ENCODE results near the gene SEMA6D. TPM values are rescaled to one million over a fixed set of nuclear protein-coding genes. Genes with fewer than 3 reads are reported as not detected.

The SEMA6D gene
- total RNA-seq, 1 donor from 2014 or later: not detected

- peaks cover 15% of the 10 kb centered on the region for H3K9me3 Mint-ChIP-seq
- no peaks in the 10 kb centered on the region for H3K36me3 Mint-ChIP-seq (ENCODE audit: low read depth)
- no peak overlapping the region for H3K4me3 Mint-ChIP-seq
- no peaks in the 10 kb centered on the region for H3K4me1 Mint-ChIP-seq
- no peak overlapping the region for H3K27ac Mint-ChIP-seq
- intact Hi-C loops (cut with micrococcal nuclease): no loop called here
- H3K27me3 Mint-ChIP-seq: no peaks in the 10 kb centered on the region
- DNase-seq: no peak
- ChIA-PET POLR2A (no interaction called here), CTCF (no interaction called here)
- no peak for ATAC-seq (ENCODE audit: low read depth)
- TF ChIP-seq, protein P1, sequence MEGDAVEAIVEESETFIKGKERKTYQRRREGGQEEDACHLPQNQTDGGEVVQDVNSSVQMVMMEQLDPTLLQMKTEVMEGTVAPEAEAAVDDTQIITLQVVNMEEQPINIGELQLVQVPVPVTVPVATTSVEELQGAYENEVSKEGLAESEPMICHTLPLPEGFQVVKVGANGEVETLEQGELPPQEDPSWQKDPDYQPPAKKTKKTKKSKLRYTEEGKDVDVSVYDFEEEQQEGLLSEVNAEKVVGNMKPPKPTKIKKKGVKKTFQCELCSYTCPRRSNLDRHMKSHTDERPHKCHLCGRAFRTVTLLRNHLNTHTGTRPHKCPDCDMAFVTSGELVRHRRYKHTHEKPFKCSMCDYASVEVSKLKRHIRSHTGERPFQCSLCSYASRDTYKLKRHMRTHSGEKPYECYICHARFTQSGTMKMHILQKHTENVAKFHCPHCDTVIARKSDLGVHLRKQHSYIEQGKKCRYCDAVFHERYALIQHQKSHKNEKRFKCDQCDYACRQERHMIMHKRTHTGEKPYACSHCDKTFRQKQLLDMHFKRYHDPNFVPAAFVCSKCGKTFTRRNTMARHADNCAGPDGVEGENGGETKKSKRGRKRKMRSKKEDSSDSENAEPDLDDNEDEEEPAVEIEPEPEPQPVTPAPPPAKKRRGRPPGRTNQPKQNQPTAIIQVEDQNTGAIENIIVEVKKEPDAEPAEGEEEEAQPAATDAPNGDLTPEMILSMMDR (IDR thresholded peaks at IDR 0.05): no peak
Observed at GRCh38 chr15:47754312-47754711, 37.0 kb downstream of the SEMA6D start.

GRCh38 chr15:47755941-47756340 lies 38.6 kb downstream of the SEMA6D start:
- no peak overlapping the region for H3K27ac Mint-ChIP-seq
- H3K36me3 Mint-ChIP-seq (ENCODE audit: low read depth): no peaks in the 10 kb centered on the region
- TF ChIP-seq, protein P1 (IDR thresholded peaks at IDR 0.05): no peak
- no peak for DNase-seq
- POLR2A ChIA-PET: no interaction called here
- intact Hi-C loops (cut with micrococcal nuclease): no loop called here
- CTCF ChIA-PET: no interaction called here
- no peaks in the 10 kb centered on the region for H3K4me1 Mint-ChIP-seq
- no peaks in the 10 kb centered on the region for H3K27me3 Mint-ChIP-seq
- peaks cover 15% of the 10 kb centered on the region for H3K9me3 Mint-ChIP-seq
- no peak for ATAC-seq (ENCODE audit: low read depth)
- H3K4me3 Mint-ChIP-seq: no peak overlapping the region

GRCh38 chr15:47756872-47757271 lies 39.6 kb downstream of the SEMA6D start:
- H3K27me3 Mint-ChIP-seq: no peaks in the 10 kb centered on the region
- DNase-seq (no peak), ATAC-seq (ENCODE audit: low read depth) (no peak)
- H3K4me1 Mint-ChIP-seq: no peaks in the 10 kb centered on the region
- no peak overlapping the region for H3K4me3 Mint-ChIP-seq
- peaks cover 15% of the 10 kb centered on the region for H3K9me3 Mint-ChIP-seq
- TF ChIP-seq, protein P1 (IDR thresholded peaks at IDR 0.05): no peak
- ChIA-PET POLR2A (no interaction called here), CTCF (no interaction called here)
- no peak overlapping the region for H3K27ac Mint-ChIP-seq
- H3K36me3 Mint-ChIP-seq (ENCODE audit: low read depth): no peaks in the 10 kb centered on the region
- intact Hi-C loops (cut with micrococcal nuclease): no loop called here

DNA sequence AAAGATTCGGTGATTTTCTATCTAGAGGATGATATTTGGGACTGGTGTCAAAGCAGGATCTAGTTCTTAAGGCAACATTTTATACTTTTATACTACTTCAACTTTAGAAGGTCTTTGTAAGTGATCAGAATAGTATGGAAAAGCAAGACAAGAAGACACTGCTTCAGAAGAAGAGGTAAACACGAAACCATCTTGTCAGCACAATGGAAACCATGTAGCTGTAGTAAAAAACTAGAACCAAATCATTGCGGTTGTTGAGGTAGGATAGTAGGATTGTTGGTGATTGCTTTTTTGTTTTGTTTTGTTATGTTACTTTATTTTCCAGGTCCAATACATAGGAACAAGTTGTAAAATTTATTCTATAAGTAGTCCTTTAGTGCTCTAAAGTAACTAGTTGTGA lies 40.0 kb downstream of the SEMA6D start:
- no peaks in the 10 kb centered on the region for H3K36me3 Mint-ChIP-seq (ENCODE audit: low read depth)
- ATAC-seq (ENCODE audit: low read depth) (no peak), DNase-seq (no peak)
- intact Hi-C loops (cut with micrococcal nuclease): no loop called here
- ChIA-PET POLR2A (no interaction called here), CTCF (no interaction called here)
- peaks cover 13% of the 10 kb centered on the region for H3K9me3 Mint-ChIP-seq
- TF ChIP-seq, protein P1 (IDR thresholded peaks at IDR 0.05): no peak
- no peak overlapping the region for H3K4me3 Mint-ChIP-seq
- H3K27me3 Mint-ChIP-seq: no peaks in the 10 kb centered on the region
- no peak overlapping the region for H3K27ac Mint-ChIP-seq
- no peaks in the 10 kb centered on the region for H3K4me1 Mint-ChIP-seq

DNA sequence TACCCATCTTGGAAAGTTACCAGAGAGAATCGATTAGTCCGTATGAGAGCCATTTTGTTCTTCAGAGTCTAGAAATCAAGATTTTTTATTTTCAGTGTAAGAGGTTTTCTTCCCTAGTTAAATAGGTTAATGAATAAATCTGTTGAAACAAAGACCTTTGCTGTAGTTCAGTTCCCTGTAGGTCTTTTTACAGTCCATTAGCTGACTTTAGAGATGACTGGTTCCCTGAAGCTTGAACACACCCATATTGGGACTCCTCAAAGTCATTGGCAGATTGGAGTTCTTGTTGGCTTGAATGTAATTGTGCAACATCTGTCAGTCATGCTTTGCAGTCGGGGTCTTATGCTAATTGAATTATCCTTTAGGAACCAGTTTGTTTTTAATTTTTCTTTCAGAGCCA lies 45.3 kb downstream of the SEMA6D start:
- no peaks in the 10 kb centered on the region for H3K9me3 Mint-ChIP-seq
- TF ChIP-seq, protein P1 (IDR thresholded peaks at IDR 0.05): no peak
- no peaks in the 10 kb centered on the region for H3K4me1 Mint-ChIP-seq
- DNase-seq (no peak), ATAC-seq (ENCODE audit: low read depth) (no peak)
- no peaks in the 10 kb centered on the region for H3K36me3 Mint-ChIP-seq (ENCODE audit: low read depth)
- CTCF ChIA-PET: no interaction called here
- POLR2A ChIA-PET: no interaction called here
- H3K27me3 Mint-ChIP-seq: no peaks in the 10 kb centered on the region
- intact Hi-C loops (cut with micrococcal nuclease): no loop called here
- no peak overlapping the region for H3K4me3 Mint-ChIP-seq
- no peak overlapping the region for H3K27ac Mint-ChIP-seq
